DND-41 (cell line): Measurements from ENCODE around the gene SLC12A8.

ENCODE experiments used
- ATAC-seq: fragments of 200-7000 bp; cut with Tn5 transposase; 3 replicates; pipeline ENCODE4 v1.9.1; 2021; ENCODE audit warnings: low read depth; ENCODE audit not compliant: insufficient read depth
- DNase-seq: peaks from one replicate; pipeline ENCODE4 v3.0.0-alpha.2; 2020
- H2AFZ ChIP-seq: 2 replicates; pipeline ENCODE4 v1.6.0; 2012; ENCODE audit warnings: low read depth, low read length
- H3K27ac ChIP-seq: 2 replicates; pipeline ENCODE4 v1.5.1; 2012; ENCODE audit warnings: low read length, inconsistent platforms
- H3K27me3 ChIP-seq: fragments of 200-600 bp; sonication (generic); 2 replicates; pipeline ENCODE4 v1.6.0; 2012; ENCODE audit warnings: low read length, mild to moderate bottlenecking, inconsistent platforms; ENCODE audit not compliant: insufficient read depth, poor library complexity
- H3K36me3 ChIP-seq: 2 replicates; pipeline ENCODE4 v1.5.1; 2012; ENCODE audit warnings: low read length, inconsistent platforms; ENCODE audit not compliant: insufficient read depth
- H3K4me1 ChIP-seq: 2 replicates; pipeline ENCODE4 v1.5.1; 2012; ENCODE audit warnings: mild to moderate bottlenecking, low read length; ENCODE audit not compliant: insufficient read depth
- H3K4me2 ChIP-seq: 2 replicates; pipeline ENCODE4 v1.6.0; 2012; ENCODE audit warnings: mild to moderate bottlenecking, moderate library complexity, low read length, inconsistent platforms; ENCODE audit not compliant: insufficient read depth
- H3K4me3 ChIP-seq, 2 experiments: fragments of 200-600 bp in 1 of 2; shearing (Covaris generic) in 1 of 2; 2 replicates each; pipeline ENCODE4 v1.5.1; 2012 to 2016; ENCODE audit warnings: inconsistent platforms in 2 of 2, low read length in 2 of 2, mild to moderate bottlenecking in 2 of 2, low read depth in 1 of 2, moderate library complexity in 1 of 2
- H3K79me2 ChIP-seq: 2 replicates; pipeline ENCODE4 v1.6.0; 2012; ENCODE audit warnings: low read length, inconsistent platforms; ENCODE audit not compliant: insufficient read depth
- H3K9ac ChIP-seq: 2 replicates; pipeline ENCODE4 v1.6.0; 2012; ENCODE audit warnings: low read depth, mild to moderate bottlenecking, inconsistent platforms, low read length, moderate library complexity
- H3K9me3 ChIP-seq: 2 replicates; pipeline ENCODE4 v1.5.1; 2012; ENCODE audit warnings: low read length, moderate library complexity, mild to moderate bottlenecking, inconsistent platforms; ENCODE audit not compliant: insufficient read depth, severe bottlenecking
- H4K20me1 ChIP-seq: 2 replicates; pipeline ENCODE4 v1.6.0; 2012; ENCODE audit warnings: low read length; ENCODE audit not compliant: insufficient read depth
- EZH2 ChIP-seq: IDR thresholded peaks from 3 replicates; pipeline ENCODE4 v1.6.1; 2012; ENCODE audit warnings: borderline replicate concordance, low read depth, mild to moderate bottlenecking, moderate library complexity, low read length, inconsistent platforms; ENCODE audit not compliant: severe bottlenecking
- TF ChIP-seq, protein P1 (sequence below): IDR thresholded peaks from 2 replicates; pipeline ENCODE4 v1.5.1; 2012; ENCODE audit warnings: borderline replicate concordance, low read length, moderate library complexity, mild to moderate bottlenecking; ENCODE audit not compliant: poor library complexity, severe bottlenecking; ENCODE audit errors: extremely low read depth

SLC12A8 gene

DNA sequence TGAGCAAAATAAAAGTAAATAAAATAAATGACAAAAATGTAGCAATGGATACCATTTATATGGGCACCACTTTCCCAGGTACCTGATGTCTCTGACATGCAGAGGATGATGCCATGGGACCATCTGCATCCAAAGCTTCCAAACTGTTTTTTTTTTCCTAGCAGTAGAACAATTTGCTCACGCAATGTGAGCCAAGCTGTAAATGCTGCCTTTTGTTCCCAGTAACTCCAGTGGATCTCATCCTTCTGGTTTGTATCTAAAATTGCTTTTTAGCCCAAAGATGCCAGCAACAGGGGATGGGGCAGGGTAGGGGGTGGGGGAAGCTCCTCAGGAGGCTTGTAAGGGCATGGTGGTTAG, 32.7 kb downstream of the SLC12A8 start:
- ATAC-seq (no peak), DNase-seq (no peak)
- Histone ChIP-seq H3K79me2 (no peaks in the 10 kb centered on the region), H4K20me1 (no peaks in the 10 kb centered on the region), H3K4me1 (no peaks in the 10 kb centered on the region), H3K27me3 (no peaks in the 10 kb centered on the region), H3K36me3 (no peaks in the 10 kb centered on the region), H3K9me3 (no peaks in the 10 kb centered on the region), H2AFZ (no peak overlapping the region), H3K27ac (no peak overlapping the region), H3K9ac (no peak overlapping the region), H3K4me3 (no peak overlapping the region), H3K4me2 (no peak overlapping the region)
- TF ChIP-seq, protein P1, sequence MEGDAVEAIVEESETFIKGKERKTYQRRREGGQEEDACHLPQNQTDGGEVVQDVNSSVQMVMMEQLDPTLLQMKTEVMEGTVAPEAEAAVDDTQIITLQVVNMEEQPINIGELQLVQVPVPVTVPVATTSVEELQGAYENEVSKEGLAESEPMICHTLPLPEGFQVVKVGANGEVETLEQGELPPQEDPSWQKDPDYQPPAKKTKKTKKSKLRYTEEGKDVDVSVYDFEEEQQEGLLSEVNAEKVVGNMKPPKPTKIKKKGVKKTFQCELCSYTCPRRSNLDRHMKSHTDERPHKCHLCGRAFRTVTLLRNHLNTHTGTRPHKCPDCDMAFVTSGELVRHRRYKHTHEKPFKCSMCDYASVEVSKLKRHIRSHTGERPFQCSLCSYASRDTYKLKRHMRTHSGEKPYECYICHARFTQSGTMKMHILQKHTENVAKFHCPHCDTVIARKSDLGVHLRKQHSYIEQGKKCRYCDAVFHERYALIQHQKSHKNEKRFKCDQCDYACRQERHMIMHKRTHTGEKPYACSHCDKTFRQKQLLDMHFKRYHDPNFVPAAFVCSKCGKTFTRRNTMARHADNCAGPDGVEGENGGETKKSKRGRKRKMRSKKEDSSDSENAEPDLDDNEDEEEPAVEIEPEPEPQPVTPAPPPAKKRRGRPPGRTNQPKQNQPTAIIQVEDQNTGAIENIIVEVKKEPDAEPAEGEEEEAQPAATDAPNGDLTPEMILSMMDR = no peak
- TF ChIP-seq EZH2 = no peak

DNA sequence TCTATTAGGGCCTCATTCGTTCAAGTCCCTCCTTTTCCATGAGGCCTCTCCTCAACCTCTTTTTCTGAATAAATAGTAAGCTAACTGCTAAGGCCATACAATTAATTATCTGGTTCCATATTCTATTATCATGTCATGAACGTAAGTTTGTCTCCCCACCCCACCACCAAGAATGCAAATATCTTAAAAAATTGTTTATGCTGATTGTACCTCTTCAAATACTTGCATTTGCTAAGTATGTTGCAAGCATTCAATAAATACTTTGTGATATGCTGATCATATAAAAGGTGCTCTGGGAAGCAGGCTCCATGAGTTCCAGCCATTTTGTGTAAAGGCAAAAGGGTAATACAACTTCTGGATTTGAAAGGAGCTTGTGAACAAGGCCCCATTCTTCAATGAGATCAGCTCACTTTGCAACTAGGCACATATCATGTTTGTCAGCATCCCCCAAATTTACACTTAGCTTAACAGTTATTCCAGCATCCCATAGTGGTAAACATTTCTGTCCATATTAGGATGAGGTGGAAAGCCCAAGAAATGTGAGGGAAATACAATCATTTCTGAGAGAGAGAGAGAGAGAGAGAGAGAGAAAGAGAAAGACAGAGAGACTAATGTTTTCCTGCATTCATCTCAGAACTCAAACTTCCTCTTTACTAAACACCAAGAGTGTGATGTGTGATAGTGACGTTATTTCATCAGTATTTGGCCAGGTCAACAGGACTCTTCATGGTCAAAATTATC, 33.2 kb downstream of the SLC12A8 start:
- no peaks in the 10 kb centered on the region for H3K79me2 ChIP-seq
- DNase-seq = no peak
- H3K27ac ChIP-seq = no peak overlapping the region
- no peaks in the 10 kb centered on the region for H3K4me1 ChIP-seq
- H3K4me3 ChIP-seq = no peak overlapping the region
- H3K36me3 ChIP-seq = no peaks in the 10 kb centered on the region
- no peak for TF ChIP-seq EZH2
- TF ChIP-seq, protein P1 = no peak
- H3K9ac ChIP-seq = no peak overlapping the region
- no peak overlapping the region for H3K4me2 ChIP-seq
- no peaks in the 10 kb centered on the region for H4K20me1 ChIP-seq
- H3K9me3 ChIP-seq = no peaks in the 10 kb centered on the region
- no peaks in the 10 kb centered on the region for H3K27me3 ChIP-seq
- no peak for ATAC-seq
- no peak overlapping the region for H2AFZ ChIP-seq

DNA sequence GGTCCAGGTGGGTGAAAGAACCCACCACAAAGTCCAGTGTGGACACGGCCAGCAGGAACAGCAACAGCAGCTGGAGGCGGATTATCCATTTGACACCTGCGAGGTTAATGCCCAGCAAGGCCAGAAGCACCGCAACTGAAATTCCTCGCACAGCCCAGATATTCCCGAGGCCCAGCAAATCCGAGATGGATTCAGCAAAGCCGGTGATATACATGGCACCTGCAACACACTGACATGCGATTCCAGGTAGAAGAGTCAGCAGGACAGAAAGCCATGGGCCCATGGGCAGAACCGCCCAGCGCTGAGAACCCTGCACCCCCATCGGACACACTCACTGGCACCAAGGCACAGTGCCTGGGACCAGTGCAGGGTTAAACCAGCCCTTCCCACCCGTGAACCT, 34.8 kb downstream of the SLC12A8 start:
- Histone ChIP-seq H3K79me2 (no peaks in the 10 kb centered on the region), H3K27ac (no peak overlapping the region)

More for the DNA sequence above, 34.8 kb downstream of the SLC12A8 start:
- no peak overlapping the region for H3K9ac ChIP-seq
- ATAC-seq = no peak
- no peak overlapping the region for H3K4me3 ChIP-seq
- no peaks in the 10 kb centered on the region for H3K9me3 ChIP-seq
- no peaks in the 10 kb centered on the region for H3K4me1 ChIP-seq
- no peaks in the 10 kb centered on the region for H4K20me1 ChIP-seq
- no peak for DNase-seq
- TF ChIP-seq EZH2 = no peak
- TF ChIP-seq, protein P1 = no peak
- H3K36me3 ChIP-seq = no peaks in the 10 kb centered on the region
- no peak overlapping the region for H2AFZ ChIP-seq
- H3K4me2 ChIP-seq = no peak overlapping the region
- no peaks in the 10 kb centered on the region for H3K27me3 ChIP-seq
